Stimulated activated CD4-positive, alpha-beta T cell treated with anti-CD3 and anti-CD28 coated beads, Interleukin-1b, Interleukin-23, amount 100 ng/mL, for 4 hours (primary cell): ENCODE results near the gene PHF5A.
"Not testable (repeated sequence)": the region's sequence is repeated elsewhere in the genome, so short reads cannot be mapped to it uniquely, and the experiment has no call there.

Experiments
- DNase-seq, 2 donors: peaks; one replicate each; pipeline ENCODE4 v3.0.0-alpha.2; 2020; ENCODE audit warnings: low read depth in 2 of 2

PHF5A gene

GRCh38 chr22:41447435-41448188, 20.9 kb downstream of the PHF5A start:
- DNase-seq = peak; percentile 31 to 55

GRCh38 chr22:41446639-41447434, 21.7 kb downstream of the PHF5A start, which contains the start of gene TOB2:
Gene TOB2, minus strand, starts transcription at chr22:41446801. Its CDS starts 9,456 bp downstream, at chr22:41437345.
- DNase-seq = peak; percentile 89 to 93

GRCh38 chr22:41446057-41446501, 22.4 kb downstream of the PHF5A start:
- peak in 1 of 2 donors; percentile 11 for DNase-seq

- DNase-seq = no peak
Measured at GRCh38 chr22:41445129-41446056, 23.1 kb downstream of the PHF5A start.

GRCh38 chr22:41444360-41445128, 23.9 kb downstream of the PHF5A start:
- peak; percentile 78 to 80 for DNase-seq

- DNase-seq = no peak
Measured at GRCh38 chr22:41442240-41442792, 26.2 kb downstream of the PHF5A start.

- not testable (repeated sequence) for DNase-seq
Measured at GRCh38 chr22:41440511-41440910, 28.0 kb downstream of the PHF5A start.

- DNase-seq = no peak
Measured at GRCh38 chr22:41437198-41437597, 31.3 kb downstream of the PHF5A start.

GRCh38 chr22:41436322-41437113, 32.0 kb downstream of the PHF5A start:
- no peak for DNase-seq

GRCh38 chr22:41435560-41435959, 32.9 kb downstream of the PHF5A start:
- DNase-seq = no peak

GRCh38 chr22:41434361-41435003, 34.0 kb downstream of the PHF5A start:
- not testable (repeated sequence) for DNase-seq

- not testable (repeated sequence) for DNase-seq
Measured at GRCh38 chr22:41433480-41433879, 35.0 kb downstream of the PHF5A start.

- no peak for DNase-seq
Measured at GRCh38 chr22:41431656-41432055, 36.8 kb downstream of the PHF5A start.

- DNase-seq = no peak
Measured at GRCh38 chr22:41429951-41430332, 38.5 kb downstream of the PHF5A start.

GRCh38 chr22:41429232-41429950, 39.1 kb downstream of the PHF5A start:
- DNase-seq = no peak

GRCh38 chr22:41425660-41426365, 42.7 kb downstream of the PHF5A start:
- DNase-seq = no peak

- no peak for DNase-seq
Measured at GRCh38 chr22:41418717-41419116, 49.8 kb downstream of the PHF5A start.
